SHP77 treated with DMSO at 0.1 percent for 48 hours (cell line): ENCODE results near the gene TRPV6.

Experiments
- DNase-seq: peaks from one replicate; lab custom pipeline; 2025; lab: John Stamatoyannopoulos, UW

TRPV6 gene

GRCh38 chr7:142868188-142868985 lies 17.2 kb downstream of the TRPV6 start:
- no peak for DNase-seq

DNA sequence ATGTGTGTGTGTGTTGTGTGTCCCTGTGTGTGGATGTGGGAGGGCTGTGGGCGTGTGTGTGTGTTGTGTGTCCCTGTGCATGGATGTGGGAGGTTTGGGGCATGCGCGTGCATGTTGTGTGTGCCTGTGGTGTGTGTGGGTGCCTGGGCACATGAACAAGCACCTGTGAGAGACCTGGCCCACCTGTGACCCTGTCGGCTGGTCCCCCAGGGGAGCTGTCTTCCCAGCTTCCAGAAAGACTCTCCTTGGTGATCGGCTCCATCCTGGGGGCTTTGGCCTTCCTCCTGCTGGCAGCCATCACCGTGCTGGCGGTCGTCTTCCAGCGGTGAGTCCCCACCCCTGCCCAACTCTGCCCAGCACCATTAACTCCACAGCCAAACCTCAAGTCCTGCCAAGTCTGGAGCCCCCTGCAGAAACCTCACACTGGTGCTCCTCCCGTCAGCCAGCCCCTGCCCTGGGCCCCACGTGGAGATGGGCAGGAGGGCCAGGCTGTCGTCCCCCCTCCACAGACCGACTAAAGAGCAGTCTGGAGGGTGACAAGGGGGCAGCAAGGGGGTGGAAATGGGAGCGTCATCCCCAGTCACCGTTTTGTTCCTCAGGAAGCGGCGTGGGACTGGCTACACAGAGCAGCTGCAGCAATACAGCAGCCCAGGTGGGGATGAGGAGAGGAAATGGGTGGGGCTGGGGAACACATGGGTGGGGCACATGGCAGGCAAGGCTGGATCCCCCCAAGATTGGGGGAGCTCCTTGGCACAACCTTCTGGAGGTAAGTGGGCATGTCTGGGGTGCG lies 18.0 kb downstream of the TRPV6 start:
- no peak for DNase-seq

GRCh38 chr7:142867097-142867378 lies 18.5 kb downstream of the TRPV6 start:
- no peak for DNase-seq

GRCh38 chr7:142866361-142867096 lies 19.0 kb downstream of the TRPV6 start:
- DNase-seq, result no peak

- no peak for DNase-seq
These were observed 19.8 kb downstream of the TRPV6 start for GRCh38 chr7:142865766-142866165.

DNA sequence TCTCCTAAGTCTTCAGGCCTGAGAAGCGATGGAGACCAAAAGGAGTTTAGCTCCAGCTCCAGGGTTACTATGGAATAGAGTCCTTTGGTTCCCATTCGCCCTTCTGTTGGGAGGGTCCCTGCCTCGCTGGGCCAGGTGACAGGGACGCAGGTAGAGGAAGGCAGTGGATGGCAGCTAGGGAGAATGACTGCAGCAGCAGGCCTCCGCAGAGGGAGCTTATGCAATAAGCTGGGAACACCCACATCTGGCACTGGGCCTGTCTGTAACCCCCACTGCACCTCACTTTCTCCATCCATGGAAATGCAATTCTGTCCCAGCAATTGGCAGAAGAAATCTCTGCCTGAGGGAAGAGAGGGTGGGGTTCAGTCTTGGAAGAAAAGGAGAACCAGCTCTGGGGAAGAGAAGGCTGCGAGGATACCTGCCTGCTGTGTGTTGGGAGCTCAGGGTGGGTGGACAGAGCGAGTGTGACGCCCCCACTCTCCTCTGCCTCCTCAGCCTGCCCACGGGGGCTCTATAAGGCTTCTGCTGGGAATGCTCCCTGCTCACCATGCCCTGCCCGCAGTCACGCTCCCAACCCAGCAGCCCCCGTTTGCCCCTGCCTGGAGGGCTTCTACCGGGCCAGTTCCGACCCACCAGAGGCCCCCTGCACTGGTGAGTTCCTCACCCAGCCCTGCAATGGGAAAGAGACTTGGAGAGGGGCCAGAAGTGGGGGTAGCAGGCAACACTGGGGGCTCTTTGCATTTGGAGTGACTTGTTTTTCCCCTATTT lies 20.4 kb downstream of the TRPV6 start:
- no peak for DNase-seq

- no peak for DNase-seq
These were observed 21.5 kb downstream of the TRPV6 start for GRCh38 chr7:142863891-142864685.

GRCh38 chr7:142862786-142863400 lies 22.7 kb downstream of the TRPV6 start:
- no peak for DNase-seq

GRCh38 chr7:142862351-142862750 lies 23.2 kb downstream of the TRPV6 start:
- no peak for DNase-seq

DNA sequence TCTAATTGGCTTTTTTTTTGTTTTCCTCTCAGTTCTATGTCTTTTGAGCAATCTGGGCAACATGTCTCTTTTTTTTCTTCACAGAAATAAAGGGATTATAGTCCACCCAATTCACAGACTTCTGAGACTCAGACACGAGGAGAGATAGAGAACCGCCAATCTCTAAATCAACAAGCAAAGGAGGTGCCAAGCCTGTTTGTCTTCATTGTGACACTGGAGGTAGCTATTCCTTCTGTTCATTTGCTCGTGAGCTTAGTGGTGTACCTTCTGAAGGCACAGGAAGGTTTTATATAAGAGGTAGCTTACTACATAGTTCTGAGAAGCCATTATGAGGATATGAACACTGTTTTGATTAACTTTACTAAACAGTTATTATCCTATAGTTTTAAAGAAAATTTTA lies 24.6 kb downstream of the TRPV6 start:
- DNase-seq, result no peak

- no peak for DNase-seq
These were observed 25.7 kb downstream of the TRPV6 start for GRCh38 chr7:142859829-142860228.

DNA sequence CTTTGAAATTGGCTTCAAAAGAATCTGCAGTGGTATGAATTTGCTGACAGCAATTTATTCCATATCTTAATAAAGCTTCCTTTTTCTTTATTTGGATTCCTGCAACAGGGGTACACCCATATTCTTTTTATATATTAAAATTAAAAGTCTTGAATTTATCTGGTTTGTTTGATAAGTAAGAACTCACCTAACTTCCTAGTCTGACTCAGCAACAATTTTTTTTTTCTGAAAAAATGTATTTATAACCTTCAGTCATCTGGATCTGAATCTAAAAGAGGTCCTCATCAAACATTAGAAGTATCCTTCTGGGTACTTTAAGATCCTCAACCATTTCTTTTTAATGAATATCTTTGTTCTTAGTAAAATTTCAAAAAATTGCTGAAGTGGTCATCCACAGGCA lies 26.1 kb downstream of the TRPV6 start:
- no peak for DNase-seq

- no peak for DNase-seq
These were observed 27.9 kb downstream of the TRPV6 start for GRCh38 chr7:142857625-142858024.

DNA sequence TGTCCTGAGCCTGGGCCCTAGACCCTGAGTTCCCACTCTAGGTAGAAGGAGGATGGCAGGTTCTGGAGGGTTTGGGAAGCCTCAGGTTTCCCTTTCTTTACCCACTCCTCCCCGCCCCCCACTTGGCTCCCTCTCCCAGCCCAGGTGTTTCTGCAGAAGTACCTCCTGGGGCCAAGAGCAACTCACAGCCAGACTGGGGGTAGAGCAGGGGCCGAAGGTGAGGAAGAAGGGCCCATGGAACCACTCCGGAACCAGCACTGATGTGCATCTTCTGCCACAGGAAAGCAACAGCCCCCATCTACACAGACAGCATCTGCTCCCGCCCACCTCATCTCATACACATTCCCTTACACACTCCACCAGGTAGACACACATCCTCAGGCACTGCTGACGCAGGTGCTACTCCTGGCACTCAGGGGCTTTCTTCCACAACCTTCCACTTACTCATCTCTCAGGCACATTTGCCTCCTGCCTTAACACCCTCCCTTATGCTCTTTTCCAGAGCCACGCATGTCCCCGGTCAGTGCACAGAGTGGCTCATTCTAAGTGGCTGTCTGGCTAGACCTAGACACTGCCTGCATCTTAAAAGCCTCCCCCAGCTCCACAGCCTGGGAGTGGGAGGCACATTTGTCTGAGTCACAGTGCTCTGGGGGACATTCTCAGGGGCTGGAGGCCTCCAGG lies 28.8 kb downstream of the TRPV6 start:
- no peak for DNase-seq

- DNase-seq, result no peak
These were observed 29.6 kb downstream of the TRPV6 start for GRCh38 chr7:142855756-142856564.

- DNase-seq, result no peak
These were observed 30.3 kb downstream of the TRPV6 start for GRCh38 chr7:142855114-142855743.

- DNase-seq, result no peak
These were observed 31.0 kb downstream of the TRPV6 start, which contains the start of gene EPHB6 for GRCh38 chr7:142854372-142855113. Gene EPHB6 (plus strand): TSS chr7:142855076. CDS start chr7:142863228, 8,152 bp downstream.

GRCh38 chr7:142853739-142854371 lies 31.7 kb downstream of the TRPV6 start:
- peak; percentile 4 for DNase-seq
